Posterior cingulate gyrus (tissue), 11 donors: ENCODE measurements around the gene RGS6.
A peak's percentile ranks its signal among the peaks of the same experiment; 100 is the strongest.

Source experiments
- DNase-seq, 10 donors: peaks; one replicate each; pipeline versions ENCODE4 v3.0.0 to v3.0.0-alpha.2; 2020 to 2021; ENCODE audit warnings: mixed read lengths in 3 of 10
- intact Hi-C: fragments of 100-400 bp; cut with DNase I; formaldehyde crosslinking; loops from one replicate; pipeline ENCODE4 v1.15.1; 2023

RGS6 gene

GRCh38 chr14:71942904-71943694 lies 10.9 kb downstream of the RGS6 start:
- DNase-seq: no peak
- intact Hi-C loops: no loop called here

GRCh38 chr14:71943695-71944018 lies 11.4 kb downstream of the RGS6 start:
- no peak for DNase-seq
- intact Hi-C loops: no loop called here

GRCh38 chr14:71947947-71948500 lies 15.8 kb downstream of the RGS6 start:
- no peak for DNase-seq
- intact Hi-C loops: no loop called here

- DNase-seq: no peak
- intact Hi-C loops: no loop called here
Observed at GRCh38 chr14:71952381-71953363, 20.4 kb downstream of the RGS6 start.

GRCh38 chr14:71956920-71957563 lies 24.8 kb downstream of the RGS6 start:
- no peak for DNase-seq
- intact Hi-C loops: no loop called here

GRCh38 chr14:71959055-71959454 lies 26.8 kb downstream of the RGS6 start:
- DNase-seq: no peak

GRCh38 chr14:71960494-71961353 lies 28.5 kb downstream of the RGS6 start:
- DNase-seq: peak in 4 of 10 donors; percentile 15 to 64 (median 22)
- intact Hi-C loops: no loop called here

More at GRCh38 chr14:71959055-71959454, 26.8 kb downstream of the RGS6 start:
- intact Hi-C loops: no loop called here

- intact Hi-C loops: no loop called here
- no peak for DNase-seq
Observed at GRCh38 chr14:71961972-71962371, 29.7 kb downstream of the RGS6 start.

GRCh38 chr14:71964716-71965115 lies 32.5 kb downstream of the RGS6 start:
- intact Hi-C loops: no loop called here
- no peak for DNase-seq

GRCh38 chr14:71966528-71966927 lies 34.3 kb downstream of the RGS6 start:
- DNase-seq: no peak
- intact Hi-C loops: no loop called here

- intact Hi-C loops: no loop called here
Observed at GRCh38 chr14:71967704-71968103, 35.5 kb downstream of the RGS6 start.

GRCh38 chr14:71970272-71970671 lies 38.0 kb downstream of the RGS6 start:
- intact Hi-C loops: no loop called here
- DNase-seq: no peak

More at GRCh38 chr14:71967704-71968103, 35.5 kb downstream of the RGS6 start:
- DNase-seq: no peak

- intact Hi-C loops: no loop called here
- no peak for DNase-seq
Observed at GRCh38 chr14:71985538-71986189, 53.4 kb downstream of the RGS6 start.

GRCh38 chr14:71988476-71988875 lies 56.2 kb downstream of the RGS6 start:
- no peak for DNase-seq
- intact Hi-C loops: no loop called here

- intact Hi-C loops: no loop called here
- DNase-seq: peak in 3 of 10 donors; percentile 3 to 9 (median 8)
Observed at GRCh38 chr14:71988939-71989338, 56.7 kb downstream of the RGS6 start.

GRCh38 chr14:71994416-71994815 lies 62.2 kb downstream of the RGS6 start:
- no peak for DNase-seq
- intact Hi-C loops: no loop called here

- DNase-seq: no peak
- intact Hi-C loops: no loop called here
Observed at GRCh38 chr14:71995741-71996140, 63.5 kb downstream of the RGS6 start.

- intact Hi-C loops: no loop called here
Observed at GRCh38 chr14:71996610-71997009, 64.4 kb downstream of the RGS6 start.

GRCh38 chr14:72000907-72001306 lies 68.7 kb downstream of the RGS6 start:
- intact Hi-C loops: no loop called here
- DNase-seq: peak in 7 of 10 donors; percentile 11 to 76 (median 41)

More at GRCh38 chr14:71996610-71997009, 64.4 kb downstream of the RGS6 start:
- no peak for DNase-seq
